Kidney (tissue), 14 donors: ENCODE results near the gene ADGRA1. TPM values are rescaled to one million over a fixed set of nuclear protein-coding genes. Genes with fewer than 3 reads are reported as not detected.

Experiments
- DNase-seq, 5 donors: peaks; one replicate each; pipeline ENCODE4 v3.0.0-alpha.2; 2013 to 2020
- FAIRE-seq: peaks from 2 replicates; lab custom pipeline; 2012; peaks lifted over from hg19 to GRCh38; lab: Jason Lieb, UNC
- H3K27ac ChIP-seq, 2 donors: one replicate each; pipeline ENCODE4 v1.7.0; 2013; ENCODE audit warnings: low read depth in 2 of 2, low read length in 2 of 2, inconsistent platforms in 1 of 2
- H3K27me3 ChIP-seq: one replicate; pipeline ENCODE4 v1.7.1; 2013; ENCODE audit warnings: low read length, inconsistent platforms; ENCODE audit not compliant: control insufficient read depth, insufficient read depth
- H3K36me3 ChIP-seq, 3 donors: one replicate each; pipeline versions ENCODE4 v1.7.0 to v1.7.1; 2013; ENCODE audit warnings: low read length in 3 of 3, control low read depth in 1 of 3, inconsistent platforms in 1 of 3; ENCODE audit not compliant: insufficient read depth in 3 of 3, control insufficient read depth in 2 of 3
- H3K4me1 ChIP-seq, 3 donors: one replicate each; pipeline versions ENCODE4 v1.7.0 to v1.7.1; 2013; ENCODE audit warnings: low read length in 3 of 3, inconsistent platforms in 1 of 3, low read depth in 1 of 3; ENCODE audit not compliant: control insufficient read depth in 2 of 3, insufficient read depth in 2 of 3
- H3K4me3 ChIP-seq, 3 donors: one replicate each; pipeline versions ENCODE4 v1.7.0 to v1.8.1; 2013; ENCODE audit warnings: low read length in 3 of 3, control low read depth in 1 of 3, inconsistent platforms in 1 of 3
- H3K9ac ChIP-seq, 3 donors: one replicate each; pipeline versions ENCODE4 v1.7.0 to v1.7.1; 2013; ENCODE audit warnings: low read length in 3 of 3, control low read depth in 1 of 3, inconsistent platforms in 1 of 3
- H3K9me3 ChIP-seq, 3 donors: one replicate each; pipeline versions ENCODE4 v1.7.0 to v1.7.1; 2013; ENCODE audit warnings: low read length in 3 of 3, control low read depth in 1 of 3, inconsistent platforms in 1 of 3; ENCODE audit not compliant: control insufficient read depth in 2 of 3, insufficient read depth in 1 of 3
- intact Hi-C: fragments of 100-400 bp; cut with DNase I; formaldehyde crosslinking; loops from one replicate; pipeline ENCODE4 v1.11.1; 2022
- polyA plus RNA-seq: library from polyadenylated mRNA; stranded (reverse); fragments of 350-450 nt; fragmentation: Illumina TruSeq; extraction: RNeasy Lipid Tissue Mini Kit (QIAGEN cat#74804); gene quantifications from one replicate; pipeline ENCODE4 v1.2.3, GENCODE V29; 2014; ENCODE audit warnings: low read depth, low replicate concordance; ENCODE audit not compliant: insufficient read depth
- total RNA-seq: library from RNA; stranded (reverse); fragmentation: NEBNext Ultra II Directional; extraction: Animal tissue kit (Norgen Biotek cat#: 25700); gene quantifications from one replicate; pipeline ENCODE4 v1.2.1, GENCODE V29; 2021
- TF ChIP-seq, protein P1 (sequence below): IDR thresholded peaks from 3 replicates; pipeline ENCODE4 v1.5.1; 2012; ENCODE audit warnings: mild to moderate bottlenecking, moderate library complexity, borderline replicate concordance; ENCODE audit not compliant: insufficient read depth; ENCODE audit errors: extremely low read depth
- donor health status: control.
- donor health status: control.
- donor health status: control.
- donor health status: control.
- donor health status: control.
- donor health status: DM: yes; HTN: yes; CAD: no.
- donor health status: Normal renal cell carcinoma (clear cell type).

The ADGRA1 gene
- total and polyA plus RNA-seq, 2 donors from 2014 or later: 0.91 to 1.1 TPM

DNA sequence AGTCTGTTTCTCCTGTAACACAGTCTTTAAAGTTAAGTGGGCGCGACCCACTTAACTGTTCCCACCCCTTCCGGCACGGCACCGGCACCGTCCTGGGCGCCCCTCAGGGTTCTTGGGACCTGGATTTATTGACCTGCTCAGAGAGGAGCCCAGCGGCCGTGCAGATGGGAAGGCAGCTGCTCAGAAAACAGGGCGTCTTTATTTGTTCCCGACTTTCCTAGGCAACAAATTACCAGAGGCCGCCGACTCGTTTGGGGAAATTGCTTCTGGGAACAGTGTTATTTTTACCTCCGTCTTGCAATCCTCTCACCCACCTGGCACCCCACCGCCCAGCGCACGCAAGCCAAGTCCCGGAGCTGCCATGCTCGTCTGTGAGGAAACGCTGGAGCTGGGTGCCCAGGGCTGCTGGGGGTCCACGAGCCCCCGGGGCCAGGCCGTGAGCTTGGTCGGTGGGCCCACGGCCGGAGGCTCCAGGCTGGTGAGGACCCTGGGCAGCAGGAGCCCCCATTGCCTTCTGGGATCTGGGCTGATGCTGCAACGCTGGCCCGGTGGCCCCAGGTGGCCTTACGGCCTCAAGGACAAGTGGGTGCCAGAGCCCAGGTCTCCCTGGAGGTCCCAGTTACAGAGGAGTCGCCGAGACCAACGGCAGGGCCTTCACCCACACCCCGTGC lies 14.9 kb upstream of the ADGRA1 start:
- Histone ChIP-seq H3K4me1 (no peaks in the 10 kb centered on the region), H3K36me3 (no peaks in the 10 kb centered on the region), H3K9ac (no peak overlapping the region), H3K4me3 (no peak overlapping the region), H3K27me3 (no peaks in the 10 kb centered on the region), H3K9me3 (no peaks in the 10 kb centered on the region), H3K27ac (no peak overlapping the region)
- TF ChIP-seq, protein P1, sequence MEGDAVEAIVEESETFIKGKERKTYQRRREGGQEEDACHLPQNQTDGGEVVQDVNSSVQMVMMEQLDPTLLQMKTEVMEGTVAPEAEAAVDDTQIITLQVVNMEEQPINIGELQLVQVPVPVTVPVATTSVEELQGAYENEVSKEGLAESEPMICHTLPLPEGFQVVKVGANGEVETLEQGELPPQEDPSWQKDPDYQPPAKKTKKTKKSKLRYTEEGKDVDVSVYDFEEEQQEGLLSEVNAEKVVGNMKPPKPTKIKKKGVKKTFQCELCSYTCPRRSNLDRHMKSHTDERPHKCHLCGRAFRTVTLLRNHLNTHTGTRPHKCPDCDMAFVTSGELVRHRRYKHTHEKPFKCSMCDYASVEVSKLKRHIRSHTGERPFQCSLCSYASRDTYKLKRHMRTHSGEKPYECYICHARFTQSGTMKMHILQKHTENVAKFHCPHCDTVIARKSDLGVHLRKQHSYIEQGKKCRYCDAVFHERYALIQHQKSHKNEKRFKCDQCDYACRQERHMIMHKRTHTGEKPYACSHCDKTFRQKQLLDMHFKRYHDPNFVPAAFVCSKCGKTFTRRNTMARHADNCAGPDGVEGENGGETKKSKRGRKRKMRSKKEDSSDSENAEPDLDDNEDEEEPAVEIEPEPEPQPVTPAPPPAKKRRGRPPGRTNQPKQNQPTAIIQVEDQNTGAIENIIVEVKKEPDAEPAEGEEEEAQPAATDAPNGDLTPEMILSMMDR: no peak
- no peak for DNase-seq
- FAIRE-seq: no peak
- intact Hi-C loops: no loop called here

DNA sequence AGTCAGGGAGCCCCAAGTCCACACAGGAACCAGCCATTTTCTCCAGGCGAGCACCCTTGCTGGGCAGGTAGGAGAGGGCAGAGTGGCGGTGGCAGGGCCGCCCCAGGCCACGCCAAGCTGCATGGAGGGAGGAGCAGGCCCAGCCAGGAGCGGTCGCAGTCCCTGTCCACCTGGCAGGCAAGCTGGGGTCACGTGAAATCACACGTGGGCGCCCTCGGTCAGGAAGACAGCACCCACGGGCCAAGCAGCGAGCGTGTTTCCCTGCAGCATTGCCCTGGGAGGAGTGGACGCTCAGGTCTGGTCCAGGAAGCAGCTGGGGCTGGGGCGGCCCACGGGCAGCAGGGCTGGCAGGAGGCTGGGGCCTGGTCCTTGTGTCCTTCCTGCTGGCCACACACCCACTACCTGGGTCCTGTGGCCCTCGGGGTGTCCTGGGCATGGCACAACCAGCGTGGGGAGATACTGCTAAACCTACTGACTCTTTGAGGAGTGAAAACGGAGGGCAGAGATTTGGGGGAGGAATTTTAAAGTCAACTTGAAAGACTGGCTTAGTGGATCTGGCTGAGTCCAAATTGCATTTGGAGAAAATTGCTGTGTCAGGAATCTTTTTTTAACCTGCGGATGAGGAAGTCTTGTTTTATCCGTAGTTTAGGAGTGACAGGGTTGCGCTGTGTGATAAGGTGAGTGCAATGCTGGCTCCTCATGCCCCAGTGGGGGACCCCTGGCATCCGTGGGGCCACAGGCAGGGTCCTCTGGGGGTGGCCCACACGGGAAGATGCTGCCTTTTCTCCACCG lies 12.2 kb upstream of the ADGRA1 start:
- no peaks in the 10 kb centered on the region for H3K27me3 ChIP-seq

DNA sequence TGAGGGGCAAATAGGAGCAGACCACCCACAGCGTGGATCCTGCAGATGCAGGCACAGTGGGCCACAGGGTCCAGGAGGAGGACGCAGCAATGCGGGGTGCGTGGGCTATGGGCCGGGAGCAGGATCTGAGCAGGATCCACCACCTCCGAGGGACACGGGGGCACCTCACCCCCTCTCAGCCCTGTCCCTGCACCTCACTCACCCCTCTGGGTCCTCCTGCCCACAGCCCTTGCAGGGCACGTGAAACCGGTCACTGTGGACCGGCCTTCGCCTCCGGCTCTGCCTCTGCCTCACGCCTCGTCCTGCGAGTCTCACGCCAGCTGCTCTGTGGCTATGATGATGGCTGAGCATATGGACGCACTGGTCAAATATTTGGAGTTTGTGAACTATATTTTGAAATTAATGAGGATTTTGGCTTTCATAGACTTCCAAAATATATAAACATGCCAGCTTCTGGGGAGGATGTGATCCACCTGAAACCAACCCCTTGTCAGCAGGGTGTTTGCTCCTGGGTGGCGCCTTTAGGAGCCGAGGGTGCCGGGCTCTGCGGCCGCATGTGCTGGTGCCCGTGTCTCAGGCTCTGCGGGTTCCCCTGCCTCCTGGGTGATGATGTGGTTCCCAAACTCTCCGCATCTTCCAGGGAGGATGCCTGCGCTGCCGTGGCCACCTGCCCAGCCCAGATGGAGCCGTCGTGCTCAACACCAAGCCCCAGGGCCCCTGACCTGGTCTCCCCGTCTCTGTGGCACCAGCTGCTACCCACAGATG lies 11.3 kb upstream of the ADGRA1 start:
- Histone ChIP-seq H3K27me3 (no peaks in the 10 kb centered on the region), H3K4me3 (no peak overlapping the region), H3K9me3 (no peaks in the 10 kb centered on the region), H3K4me1 (no peaks in the 10 kb centered on the region), H3K9ac (no peak overlapping the region), H3K36me3 (no peaks in the 10 kb centered on the region), H3K27ac (no peak overlapping the region)
- FAIRE-seq (no peak), DNase-seq (no peak)
- TF ChIP-seq, protein P1: no peak
- intact Hi-C loops: no loop called here

More for the DNA sequence above, 12.2 kb upstream of the ADGRA1 start:
- FAIRE-seq (no peak), DNase-seq (no peak)
- H3K36me3 ChIP-seq: no peaks in the 10 kb centered on the region
- no peak overlapping the region for H3K4me3 ChIP-seq
- TF ChIP-seq, protein P1: no peak
- H3K9ac ChIP-seq: no peak overlapping the region
- intact Hi-C loops: no loop called here
- H3K9me3 ChIP-seq: no peaks in the 10 kb centered on the region
- no peak overlapping the region for H3K27ac ChIP-seq
- H3K4me1 ChIP-seq: no peaks in the 10 kb centered on the region
